Measurements from ENCODE around the gene MILR1. TPM values are rescaled to one million over a fixed set of nuclear protein-coding genes. Genes with fewer than 3 reads are reported as not detected.

Gene MILR1
- total and polyA plus RNA-seq, 4 donors: 1.2 to 3.8 (median 1.9) TPM

DNA sequence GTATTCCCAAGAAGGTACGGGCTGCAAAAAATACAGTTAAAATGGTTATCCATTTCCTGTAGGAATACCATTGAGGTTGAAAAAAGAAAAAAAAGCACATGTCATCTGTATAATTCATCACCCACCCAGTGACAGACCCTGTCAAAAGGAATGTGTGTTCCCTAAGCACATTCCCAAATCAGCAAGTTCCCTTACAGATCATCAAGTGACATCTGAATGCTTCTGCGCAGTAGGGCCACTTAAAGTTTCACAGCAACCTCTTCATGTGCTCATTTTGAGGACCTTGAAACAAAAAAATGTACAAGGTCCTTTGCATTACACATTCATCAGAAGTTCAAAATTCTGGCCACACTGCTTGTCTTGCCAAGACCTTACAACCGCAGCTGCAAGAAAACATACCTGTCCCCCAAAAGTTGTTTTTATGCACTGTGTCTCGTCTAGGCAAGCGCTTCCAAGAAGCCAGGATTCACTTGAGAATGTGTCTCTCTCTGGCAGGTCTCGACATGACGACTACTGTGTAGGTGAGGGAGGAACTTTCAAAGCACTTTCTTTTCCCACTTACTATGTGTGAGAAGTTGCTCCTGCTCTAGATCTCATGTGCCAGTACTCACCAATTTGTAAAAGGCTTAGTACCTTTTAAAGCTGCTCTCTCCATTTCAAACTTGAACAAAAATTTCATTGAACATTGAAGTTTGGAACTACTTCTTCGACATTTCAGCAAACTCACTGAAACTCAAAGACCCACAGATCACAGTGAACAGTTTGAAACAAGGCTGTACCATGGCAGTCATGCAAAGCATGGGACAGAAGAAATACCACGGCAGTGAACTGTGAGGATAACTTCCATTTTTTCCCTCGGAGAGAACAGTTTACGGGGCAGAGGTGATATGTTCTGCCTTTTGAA, 52.2 kb downstream of the MILR1 start:
- Histone ChIP-seq H3K9me3 (ENCODE audit: control insufficient read depth in 4 of 4, low read length in 3 of 4) (no peaks in the 10 kb centered on the region), H3K9ac (ENCODE audit: low read depth in 1 of 2, low read length in 2 of 2) (no peak overlapping the region), H3K27ac (ENCODE audit: low read depth in 1 of 2, low read length in 2 of 2) (no peak overlapping the region), H3K36me3 (ENCODE audit: control insufficient read depth in 4 of 4, insufficient read depth in 3 of 4, low read depth in 1 of 4, low read length in 3 of 4) (peaks cover 12 to 70% (median 59%) of the 10 kb centered on the region in 4 donors), H3K4me1 (ENCODE audit: control insufficient read depth in 4 of 4, insufficient read depth in 4 of 4, low read length in 3 of 4) (peaks cover 5 to 64% (median 49%) of the 10 kb centered on the region in 4 donors), H3K4me3 (ENCODE audit: low read depth in 1 of 3, low read length in 3 of 3) (no peak overlapping the region), H3K27me3 (ENCODE audit: control insufficient read depth in 4 of 4, insufficient read depth in 4 of 4, low read length in 3 of 4) (no peaks in the 10 kb centered on the region)
- TF ChIP-seq FOXA1 (IDR thresholded peaks at IDR 0.05) (no peak), SP1 (IDR thresholded peaks at IDR 0.05) (no peak), RAD21 (IDR thresholded peaks at IDR 0.05) (no peak), YY1 (IDR thresholded peaks at IDR 0.05) (no peak), RXRA (IDR thresholded peaks at IDR 0.05) (no peak), NR2F2 (IDR thresholded peaks at IDR 0.05) (no peak), EGR1 (IDR thresholded peaks at IDR 0.05; ENCODE audit: low read depth in 2 of 2) (no peak), HNF4A (conservative IDR thresholded peaks at IDR 0.05) (no peak), FOXA2 (IDR thresholded peaks at IDR 0.05) (no peak), GABPA (IDR thresholded peaks at IDR 0.05 in 1 of 2, conservative IDR thresholded peaks at IDR 0.05 in 1 of 2) (no peak)
- TF ChIP-seq, protein P1, sequence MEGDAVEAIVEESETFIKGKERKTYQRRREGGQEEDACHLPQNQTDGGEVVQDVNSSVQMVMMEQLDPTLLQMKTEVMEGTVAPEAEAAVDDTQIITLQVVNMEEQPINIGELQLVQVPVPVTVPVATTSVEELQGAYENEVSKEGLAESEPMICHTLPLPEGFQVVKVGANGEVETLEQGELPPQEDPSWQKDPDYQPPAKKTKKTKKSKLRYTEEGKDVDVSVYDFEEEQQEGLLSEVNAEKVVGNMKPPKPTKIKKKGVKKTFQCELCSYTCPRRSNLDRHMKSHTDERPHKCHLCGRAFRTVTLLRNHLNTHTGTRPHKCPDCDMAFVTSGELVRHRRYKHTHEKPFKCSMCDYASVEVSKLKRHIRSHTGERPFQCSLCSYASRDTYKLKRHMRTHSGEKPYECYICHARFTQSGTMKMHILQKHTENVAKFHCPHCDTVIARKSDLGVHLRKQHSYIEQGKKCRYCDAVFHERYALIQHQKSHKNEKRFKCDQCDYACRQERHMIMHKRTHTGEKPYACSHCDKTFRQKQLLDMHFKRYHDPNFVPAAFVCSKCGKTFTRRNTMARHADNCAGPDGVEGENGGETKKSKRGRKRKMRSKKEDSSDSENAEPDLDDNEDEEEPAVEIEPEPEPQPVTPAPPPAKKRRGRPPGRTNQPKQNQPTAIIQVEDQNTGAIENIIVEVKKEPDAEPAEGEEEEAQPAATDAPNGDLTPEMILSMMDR (IDR thresholded peaks at IDR 0.05; ENCODE audit: low read depth, low read length, missing input control): no peak
- TF ChIP-seq, protein P2, sequence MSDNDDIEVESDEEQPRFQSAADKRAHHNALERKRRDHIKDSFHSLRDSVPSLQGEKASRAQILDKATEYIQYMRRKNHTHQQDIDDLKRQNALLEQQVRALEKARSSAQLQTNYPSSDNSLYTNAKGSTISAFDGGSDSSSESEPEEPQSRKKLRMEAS (IDR thresholded peaks at IDR 0.05): no peak
- TF ChIP-seq, protein P3, sequence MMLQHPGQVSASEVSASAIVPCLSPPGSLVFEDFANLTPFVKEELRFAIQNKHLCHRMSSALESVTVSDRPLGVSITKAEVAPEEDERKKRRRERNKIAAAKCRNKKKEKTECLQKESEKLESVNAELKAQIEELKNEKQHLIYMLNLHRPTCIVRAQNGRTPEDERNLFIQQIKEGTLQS (IDR thresholded peaks at IDR 0.05): no peak
- TF ChIP-seq, protein P4, sequence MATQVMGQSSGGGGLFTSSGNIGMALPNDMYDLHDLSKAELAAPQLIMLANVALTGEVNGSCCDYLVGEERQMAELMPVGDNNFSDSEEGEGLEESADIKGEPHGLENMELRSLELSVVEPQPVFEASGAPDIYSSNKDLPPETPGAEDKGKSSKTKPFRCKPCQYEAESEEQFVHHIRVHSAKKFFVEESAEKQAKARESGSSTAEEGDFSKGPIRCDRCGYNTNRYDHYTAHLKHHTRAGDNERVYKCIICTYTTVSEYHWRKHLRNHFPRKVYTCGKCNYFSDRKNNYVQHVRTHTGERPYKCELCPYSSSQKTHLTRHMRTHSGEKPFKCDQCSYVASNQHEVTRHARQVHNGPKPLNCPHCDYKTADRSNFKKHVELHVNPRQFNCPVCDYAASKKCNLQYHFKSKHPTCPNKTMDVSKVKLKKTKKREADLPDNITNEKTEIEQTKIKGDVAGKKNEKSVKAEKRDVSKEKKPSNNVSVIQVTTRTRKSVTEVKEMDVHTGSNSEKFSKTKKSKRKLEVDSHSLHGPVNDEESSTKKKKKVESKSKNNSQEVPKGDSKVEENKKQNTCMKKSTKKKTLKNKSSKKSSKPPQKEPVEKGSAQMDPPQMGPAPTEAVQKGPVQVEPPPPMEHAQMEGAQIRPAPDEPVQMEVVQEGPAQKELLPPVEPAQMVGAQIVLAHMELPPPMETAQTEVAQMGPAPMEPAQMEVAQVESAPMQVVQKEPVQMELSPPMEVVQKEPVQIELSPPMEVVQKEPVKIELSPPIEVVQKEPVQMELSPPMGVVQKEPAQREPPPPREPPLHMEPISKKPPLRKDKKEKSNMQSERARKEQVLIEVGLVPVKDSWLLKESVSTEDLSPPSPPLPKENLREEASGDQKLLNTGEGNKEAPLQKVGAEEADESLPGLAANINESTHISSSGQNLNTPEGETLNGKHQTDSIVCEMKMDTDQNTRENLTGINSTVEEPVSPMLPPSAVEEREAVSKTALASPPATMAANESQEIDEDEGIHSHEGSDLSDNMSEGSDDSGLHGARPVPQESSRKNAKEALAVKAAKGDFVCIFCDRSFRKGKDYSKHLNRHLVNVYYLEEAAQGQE (IDR thresholded peaks at IDR 0.05): no peak
- TF ChIP-seq, protein P5, sequence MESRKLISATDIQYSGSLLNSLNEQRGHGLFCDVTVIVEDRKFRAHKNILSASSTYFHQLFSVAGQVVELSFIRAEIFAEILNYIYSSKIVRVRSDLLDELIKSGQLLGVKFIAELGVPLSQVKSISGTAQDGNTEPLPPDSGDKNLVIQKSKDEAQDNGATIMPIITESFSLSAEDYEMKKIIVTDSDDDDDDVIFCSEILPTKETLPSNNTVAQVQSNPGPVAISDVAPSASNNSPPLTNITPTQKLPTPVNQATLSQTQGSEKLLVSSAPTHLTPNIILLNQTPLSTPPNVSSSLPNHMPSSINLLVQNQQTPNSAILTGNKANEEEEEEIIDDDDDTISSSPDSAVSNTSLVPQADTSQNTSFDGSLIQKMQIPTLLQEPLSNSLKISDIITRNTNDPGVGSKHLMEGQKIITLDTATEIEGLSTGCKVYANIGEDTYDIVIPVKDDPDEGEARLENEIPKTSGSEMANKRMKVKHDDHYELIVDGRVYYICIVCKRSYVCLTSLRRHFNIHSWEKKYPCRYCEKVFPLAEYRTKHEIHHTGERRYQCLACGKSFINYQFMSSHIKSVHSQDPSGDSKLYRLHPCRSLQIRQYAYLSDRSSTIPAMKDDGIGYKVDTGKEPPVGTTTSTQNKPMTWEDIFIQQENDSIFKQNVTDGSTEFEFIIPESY (IDR thresholded peaks at IDR 0.05): no peak
- 88% methylated on average over 11 of the region's 11 CpGs for WGBS
- DNase-seq (ENCODE audit: low spot score): no peak

Measured in liver (tissue), 9 donors.